Measurements from ENCODE around the gene SYT7. TPM values are rescaled to one million over a fixed set of nuclear protein-coding genes. Genes with fewer than 3 reads are reported as not detected.

SYT7 gene
- total RNA-seq, 1 experiment from 2014 or later = 0.12 TPM

GRCh38 chr11:61555051-61555969 lies 25.6 kb downstream of the SYT7 start:
- no peak for DNase-seq (ENCODE audit: low spot score)

GRCh38 chr11:61554172-61554988 lies 26.5 kb downstream of the SYT7 start:
- no peak for DNase-seq (ENCODE audit: low spot score)

DNA sequence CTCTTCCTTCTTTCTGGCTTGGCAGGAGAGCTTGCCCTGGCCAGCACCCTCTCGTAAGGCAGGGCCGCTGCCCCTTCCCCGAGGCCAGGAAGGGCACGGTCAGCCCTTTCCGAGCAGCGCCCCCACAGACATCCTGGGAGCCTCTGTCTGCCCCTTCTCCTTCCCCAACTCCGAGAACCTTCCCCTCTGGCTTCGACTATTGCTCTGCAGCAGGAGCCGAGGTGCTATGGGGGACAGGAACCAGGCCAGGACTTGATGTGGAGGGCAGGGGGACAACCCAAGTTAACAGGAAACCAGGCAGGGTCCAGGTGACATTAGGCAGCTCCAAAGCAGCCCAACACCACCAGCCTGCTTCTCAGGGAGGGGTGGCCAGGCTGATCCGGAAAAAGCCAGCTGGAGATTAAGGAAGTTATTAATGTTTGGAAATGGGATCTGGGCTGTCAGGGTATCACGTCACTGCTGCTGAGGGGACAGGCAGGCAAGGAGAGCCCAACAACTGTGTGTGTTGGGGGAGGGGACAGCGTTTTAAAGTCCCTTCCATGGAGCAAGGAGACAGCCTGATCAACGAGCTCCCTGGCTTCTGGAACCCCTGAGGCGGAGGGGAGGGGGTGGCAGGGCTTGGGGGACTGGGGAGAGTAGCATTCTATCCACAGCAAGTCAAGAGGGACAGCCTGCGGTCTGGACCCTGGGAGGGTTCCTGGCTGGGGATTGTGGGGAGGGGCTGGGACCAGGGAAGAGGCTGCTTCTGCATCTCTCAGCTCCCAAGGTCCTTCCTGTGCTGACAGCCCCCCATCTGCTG lies 27.3 kb downstream of the SYT7 start:
- DNase-seq (ENCODE audit: low spot score) = no peak

DNA sequence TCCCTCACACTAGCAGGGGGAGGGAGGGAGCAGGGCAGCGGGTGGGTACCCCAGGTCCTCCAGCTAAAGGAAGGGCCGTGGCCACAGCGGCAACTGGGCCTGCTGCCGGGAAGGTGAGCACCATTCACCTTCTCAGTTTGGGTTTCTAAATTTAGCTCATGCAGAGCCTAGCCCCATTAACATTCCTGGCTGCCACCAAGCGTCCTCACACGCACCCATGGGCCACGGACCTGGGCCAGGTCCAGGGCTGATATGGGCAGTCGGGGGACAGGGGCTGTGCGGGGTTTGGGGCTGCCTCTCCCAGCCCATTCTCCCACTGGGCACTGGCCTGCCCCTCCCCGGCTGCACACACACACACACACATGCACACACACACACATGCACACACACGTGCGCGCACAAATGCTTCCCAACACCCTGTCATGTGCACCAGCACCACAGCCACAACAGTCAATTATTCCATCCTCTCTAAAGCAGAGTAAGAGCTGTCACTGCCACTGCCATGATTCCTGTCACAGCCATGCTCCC lies 28.7 kb downstream of the SYT7 start:
- no peak for DNase-seq (ENCODE audit: low spot score)

DNA sequence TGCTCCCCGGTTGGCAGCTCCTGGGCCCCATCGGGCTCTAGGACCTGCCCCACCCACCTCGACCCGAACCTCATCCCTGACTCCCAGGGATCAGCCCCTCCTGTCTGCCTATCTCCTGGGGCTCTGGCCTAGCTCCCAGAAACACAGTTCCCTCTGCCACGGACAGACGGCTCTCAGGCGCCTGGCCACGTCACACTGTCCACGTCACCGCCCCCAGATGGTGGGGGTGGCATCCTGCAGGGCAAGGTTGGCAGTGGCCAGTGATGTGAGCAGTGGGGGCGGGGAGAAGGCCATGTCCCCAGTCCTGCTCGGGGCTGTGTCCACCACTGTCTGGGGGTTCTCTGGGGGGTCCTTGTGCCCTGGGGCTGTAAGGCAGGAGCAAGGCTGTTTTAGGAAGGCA lies 29.2 kb downstream of the SYT7 start:
- peak; percentile 77 for DNase-seq (ENCODE audit: low spot score)

DNA sequence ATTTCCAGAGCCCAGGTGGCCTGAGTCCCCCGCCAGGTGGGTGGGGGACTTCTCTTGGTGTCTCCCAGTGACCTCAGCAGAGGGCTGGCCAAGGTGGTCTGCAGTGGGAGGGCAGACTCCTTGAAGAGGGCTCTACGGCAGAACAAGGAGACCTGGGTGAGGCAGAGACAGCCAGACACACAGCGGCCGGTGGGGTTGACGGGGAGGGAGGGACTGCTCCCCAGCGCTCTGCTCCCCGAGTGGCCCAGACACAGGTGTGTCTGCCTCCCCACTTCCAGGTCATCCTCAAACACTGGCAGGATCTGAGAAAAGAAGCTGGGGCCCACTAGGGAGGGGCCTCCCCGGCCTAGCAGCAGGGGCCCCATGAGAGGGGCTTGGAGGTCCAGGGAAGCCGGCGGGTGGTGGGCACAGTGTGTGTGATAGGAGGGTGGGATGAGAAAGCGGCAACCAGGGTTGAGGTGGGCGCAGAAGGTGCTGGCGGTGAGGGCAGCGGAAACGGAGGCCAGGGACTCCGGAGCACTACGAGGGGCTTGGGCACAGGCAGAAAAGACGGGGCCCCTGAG lies 30.1 kb downstream of the SYT7 start:
- DNase-seq (ENCODE audit: low spot score) = no peak

DNA sequence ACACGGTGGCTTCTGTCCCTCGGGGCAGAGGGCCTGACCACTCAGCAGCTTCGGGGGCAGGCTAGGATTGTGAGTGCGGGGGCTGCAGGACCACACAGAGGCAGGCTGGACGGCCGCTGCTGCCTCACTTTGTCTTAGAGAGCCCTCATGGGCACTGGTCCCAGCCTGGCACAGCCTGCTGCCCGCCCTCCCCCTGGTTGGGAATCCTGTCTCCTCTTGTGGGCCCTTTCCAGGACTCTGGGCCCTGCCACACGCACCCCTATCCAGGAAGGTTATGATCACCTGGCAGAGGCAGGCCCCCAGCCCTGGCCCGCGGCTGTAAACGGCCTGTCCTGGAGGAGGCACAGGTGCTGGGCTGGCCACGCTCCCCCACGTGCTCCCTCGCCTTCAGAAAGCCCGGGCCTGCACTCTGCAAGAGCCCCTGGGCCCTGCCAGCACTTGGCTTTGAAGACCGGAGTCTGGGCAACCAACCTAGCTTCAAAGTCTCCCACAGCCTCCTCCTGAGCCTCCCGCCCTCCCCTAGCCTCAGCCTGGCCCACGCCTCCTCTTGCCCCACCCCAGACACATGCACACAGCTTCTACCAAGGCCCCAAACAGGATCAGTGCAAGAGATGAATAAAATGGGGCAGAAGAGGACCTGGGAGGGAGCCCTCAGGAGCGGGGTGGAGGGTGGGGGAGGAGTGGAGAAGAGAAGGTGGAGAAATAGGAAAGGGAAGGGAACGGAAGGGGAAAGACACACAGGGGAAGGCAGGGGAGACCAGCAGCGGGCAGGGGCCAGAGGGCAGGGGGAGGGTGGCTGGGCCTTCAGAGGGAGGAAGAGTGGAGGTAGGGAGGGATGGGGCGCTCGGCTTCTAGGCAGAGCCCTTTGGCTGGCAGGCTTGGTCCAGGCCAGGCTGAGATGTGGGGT lies 31.0 kb downstream of the SYT7 start:
- DNase-seq (ENCODE audit: low spot score) = no peak

DNA sequence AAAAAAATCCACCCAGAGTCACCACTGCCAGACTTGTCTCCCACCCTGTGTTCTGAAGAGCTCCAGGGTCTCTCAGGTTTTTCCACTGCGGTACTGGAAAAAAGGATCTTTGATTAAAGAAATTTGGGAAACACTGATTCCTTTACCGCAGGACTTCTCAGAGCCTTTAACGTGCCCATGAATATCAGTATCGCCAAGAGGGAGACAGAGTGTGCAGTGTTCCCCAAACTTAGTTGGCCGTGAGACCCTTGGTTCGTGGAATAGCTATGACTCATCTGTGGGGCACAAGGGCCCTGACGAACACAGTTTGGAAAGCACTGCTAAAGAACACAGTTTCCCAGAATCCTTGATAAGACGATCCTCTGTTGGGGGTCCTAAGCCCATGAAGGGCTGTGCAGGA lies 31.7 kb downstream of the SYT7 start:
- no peak for DNase-seq (ENCODE audit: low spot score)

DNA sequence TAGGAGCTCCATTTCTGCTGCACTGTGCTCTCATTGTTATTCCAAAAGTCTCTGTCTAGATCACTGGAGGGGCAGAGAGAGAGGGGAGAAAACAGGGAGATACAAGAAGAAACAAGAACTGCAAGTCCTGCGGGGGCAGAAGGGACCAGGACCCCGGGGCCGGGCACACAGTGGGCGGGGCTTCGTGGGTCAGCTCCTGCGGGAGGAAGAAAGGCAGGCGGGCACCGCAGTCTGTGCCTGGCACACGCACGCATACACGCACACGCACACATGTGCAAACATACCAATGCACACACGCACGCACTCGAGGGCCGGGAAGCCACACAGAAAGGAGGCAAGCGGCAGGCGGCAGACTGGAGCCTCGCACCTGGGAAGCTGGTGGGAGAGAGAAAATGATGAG lies 33.6 kb downstream of the SYT7 start:
- no peak for DNase-seq (ENCODE audit: low spot score)

GRCh38 chr11:61546663-61547062 lies 34.2 kb downstream of the SYT7 start:
- no peak for DNase-seq (ENCODE audit: low spot score)

- no peak for DNase-seq (ENCODE audit: low spot score)
Measured at GRCh38 chr11:61545921-61546320, 35.0 kb downstream of the SYT7 start.

- DNase-seq (ENCODE audit: low spot score) = no peak
Measured at GRCh38 chr11:61545341-61545740, 35.5 kb downstream of the SYT7 start.

- DNase-seq (ENCODE audit: low spot score) = no peak
Measured at GRCh38 chr11:61544466-61544865, 36.4 kb downstream of the SYT7 start.

GRCh38 chr11:61543606-61544306 lies 37.1 kb downstream of the SYT7 start:
- no peak for DNase-seq (ENCODE audit: low spot score)

DNA sequence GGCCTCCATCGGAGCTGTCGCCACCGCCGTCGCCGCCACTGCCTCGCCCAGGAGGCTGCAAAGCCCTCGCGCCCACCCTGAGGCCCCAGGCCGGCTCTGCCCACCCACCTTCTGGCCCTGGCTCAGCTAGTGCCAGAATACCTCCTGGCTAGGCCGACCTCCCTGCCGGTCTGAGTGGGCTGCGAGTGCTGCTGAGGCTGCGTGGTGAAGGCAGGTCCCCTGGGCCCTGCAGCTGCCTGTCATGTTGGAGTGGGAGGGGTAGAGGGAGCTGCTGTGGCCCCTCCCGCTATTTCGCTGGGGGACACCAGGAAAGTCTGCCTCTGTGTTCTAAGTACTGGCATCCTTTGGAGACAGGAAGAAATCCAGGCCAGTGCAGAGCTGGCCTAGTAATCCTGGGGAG lies 38.2 kb downstream of the SYT7 start:
- DNase-seq (ENCODE audit: low spot score) = no peak

DNA sequence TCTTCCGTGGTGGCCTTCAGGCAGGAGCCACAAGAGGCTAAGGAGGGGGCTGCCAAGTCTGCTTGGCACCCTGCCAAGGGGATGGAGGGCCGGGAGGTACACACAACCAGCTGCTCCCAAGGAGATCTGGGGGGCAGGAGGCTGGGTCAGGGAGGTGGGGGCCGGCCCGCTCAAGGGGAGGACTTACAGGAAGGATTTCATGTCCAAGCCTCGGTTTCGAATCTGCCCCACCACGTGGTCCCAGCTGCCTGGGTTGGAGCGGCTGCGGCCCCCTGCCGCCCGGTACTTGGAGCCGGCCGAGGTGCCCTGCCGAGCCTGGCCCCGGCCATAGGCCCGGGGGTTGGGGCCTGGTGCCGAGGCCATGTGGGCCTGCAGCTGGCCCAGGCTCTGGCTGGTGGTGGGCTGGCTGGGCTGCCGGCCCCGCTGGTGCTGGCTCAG lies 38.8 kb downstream of the SYT7 start:
- no peak for DNase-seq (ENCODE audit: low spot score)

GRCh38 chr11:61541598-61541997 lies 39.3 kb downstream of the SYT7 start:
- DNase-seq (ENCODE audit: low spot score) = peak; percentile 37

GRCh38 chr11:61540528-61540927 lies 40.3 kb downstream of the SYT7 start:
- no peak for DNase-seq (ENCODE audit: low spot score)

DNA sequence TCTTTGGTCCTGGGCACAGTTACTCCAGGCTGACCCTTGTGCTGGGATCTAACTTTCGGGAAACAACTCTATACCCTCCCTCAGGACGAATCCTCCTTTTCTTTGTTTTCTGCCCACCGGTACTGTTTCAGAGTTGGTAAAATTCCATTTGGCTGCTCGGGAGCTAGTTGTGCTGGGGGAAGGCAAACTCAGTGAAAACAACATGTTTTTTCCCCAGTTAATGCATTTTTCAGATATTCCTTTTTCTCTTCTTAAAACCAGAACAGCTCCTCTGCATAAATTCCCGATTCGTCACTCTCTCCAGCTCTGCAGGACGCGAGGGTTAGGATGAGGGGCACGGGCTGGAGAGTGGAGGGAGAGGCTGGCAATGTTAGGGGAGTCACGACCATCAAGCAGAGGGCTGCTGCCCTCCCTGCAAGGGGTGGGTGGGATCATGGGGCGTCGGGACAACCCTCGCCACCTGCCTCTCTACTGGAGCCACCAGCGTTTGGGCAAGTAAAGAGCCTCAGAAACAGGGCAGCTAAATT lies 41.0 kb downstream of the SYT7 start:
- DNase-seq (ENCODE audit: low spot score) = no peak

Data from A172 (cell line).